ENCODE measurements around the gene COBL. TPM values are rescaled to one million over a fixed set of nuclear protein-coding genes. Genes with fewer than 3 reads are reported as not detected.

Gene COBL
- polyA plus RNA-seq, 1 donor (not counting 4 experiments of a cell fraction or from before 2014, with no cell fraction given) = 4.5 TPM

GRCh38 chr7:51242007-51242691 is 74.5 kb downstream of the COBL start:
- DNase-seq (ENCODE audit: low read depth, low spot score) = no peak
- Histone ChIP-seq H4K20me1 (ENCODE audit: control insufficient read depth, extremely low read depth, insufficient read depth, low read length) (no peaks in the 10 kb centered on the region), H3K27me3 (ENCODE audit: control insufficient read depth, extremely low read depth, insufficient read depth, low read length) (no peaks in the 10 kb centered on the region), H3K27ac (ENCODE audit: control insufficient read depth, insufficient read depth, low read length) (no peak overlapping the region), H3K4me2 (ENCODE audit: control insufficient read depth, extremely low read depth, insufficient read depth, low read depth, low read length) (no peak overlapping the region), H2AFZ (ENCODE audit: control insufficient read depth, low read length) (no peak overlapping the region), H3K9me3 (ENCODE audit: control insufficient read depth, low read depth, low read length) (no peaks in the 10 kb centered on the region), H3K4me1 (ENCODE audit: control insufficient read depth, extremely low read depth, insufficient read depth, low read length) (no peaks in the 10 kb centered on the region), H3K9ac (ENCODE audit: control insufficient read depth, extremely low read depth, insufficient read depth, low read length) (no peak overlapping the region), H3K36me3 (ENCODE audit: control insufficient read depth in 2 of 2, extremely low read depth in 1 of 2, insufficient read depth in 2 of 2, low read length in 2 of 2) (no peaks in the 10 kb centered on the region), H3K9me1 (ENCODE audit: control insufficient read depth, extremely low read depth, insufficient read depth, low read length) (no peaks in the 10 kb centered on the region), H3K79me2 (ENCODE audit: control insufficient read depth, insufficient read depth, low read length) (no peaks in the 10 kb centered on the region), H3K4me3 (ENCODE audit: control insufficient read depth in 2 of 3, extremely low read depth in 1 of 3, insufficient read depth in 2 of 3, low read depth in 1 of 3, low read length in 3 of 3) (no peak overlapping the region)
- dilution Hi-C loops (cut with MboI; ENCODE audit: extremely low pct_ligation_motif_present, low sequenced_read_pairs) = no loop called here
- no peak for FAIRE-seq
- no peak for TF ChIP-seq CTCF (optimal IDR thresholded peaks at IDR 0.05 in 1 of 3, IDR thresholded peaks at IDR 0.05 in 1 of 3, conservative IDR thresholded peaks at IDR 0.05 in 1 of 3; ENCODE audit: extremely low read depth in 1 of 3, insufficient read depth in 2 of 3, low read length in 3 of 3)
- no peak for TF ChIP-seq EZH2 (IDR thresholded peaks at IDR 0.05; ENCODE audit: low read length)

- no peak overlapping the region for H3K4me3 ChIP-seq (ENCODE audit: control insufficient read depth in 2 of 3, extremely low read depth in 1 of 3, insufficient read depth in 2 of 3, low read depth in 1 of 3, low read length in 3 of 3)
- H4K20me1 ChIP-seq (ENCODE audit: control insufficient read depth, extremely low read depth, insufficient read depth, low read length) = no peaks in the 10 kb centered on the region
- H3K27me3 ChIP-seq (ENCODE audit: control insufficient read depth, extremely low read depth, insufficient read depth, low read length) = no peaks in the 10 kb centered on the region
- dilution Hi-C loops (cut with MboI; ENCODE audit: extremely low pct_ligation_motif_present, low sequenced_read_pairs) = no loop called here
- H3K9me3 ChIP-seq (ENCODE audit: control insufficient read depth, low read depth, low read length) = no peaks in the 10 kb centered on the region
- H3K27ac ChIP-seq (ENCODE audit: control insufficient read depth, insufficient read depth, low read length) = no peak overlapping the region
- no peaks in the 10 kb centered on the region for H3K4me1 ChIP-seq (ENCODE audit: control insufficient read depth, extremely low read depth, insufficient read depth, low read length)
- no peak overlapping the region for H3K4me2 ChIP-seq (ENCODE audit: control insufficient read depth, extremely low read depth, insufficient read depth, low read depth, low read length)
- TF ChIP-seq EZH2 (IDR thresholded peaks at IDR 0.05; ENCODE audit: low read length) = no peak
- no peak for TF ChIP-seq CTCF (optimal IDR thresholded peaks at IDR 0.05 in 1 of 3, IDR thresholded peaks at IDR 0.05 in 1 of 3, conservative IDR thresholded peaks at IDR 0.05 in 1 of 3; ENCODE audit: extremely low read depth in 1 of 3, insufficient read depth in 2 of 3, low read length in 3 of 3)
- no peaks in the 10 kb centered on the region for H3K9me1 ChIP-seq (ENCODE audit: control insufficient read depth, extremely low read depth, insufficient read depth, low read length)
- H2AFZ ChIP-seq (ENCODE audit: control insufficient read depth, low read length) = no peak overlapping the region
- no peaks in the 10 kb centered on the region for H3K36me3 ChIP-seq (ENCODE audit: control insufficient read depth in 2 of 2, extremely low read depth in 1 of 2, insufficient read depth in 2 of 2, low read length in 2 of 2)
- no peak overlapping the region for H3K9ac ChIP-seq (ENCODE audit: control insufficient read depth, extremely low read depth, insufficient read depth, low read length)
- FAIRE-seq (no peak), DNase-seq (ENCODE audit: low read depth, low spot score) (no peak)
- H3K79me2 ChIP-seq (ENCODE audit: control insufficient read depth, insufficient read depth, low read length) = no peaks in the 10 kb centered on the region
These were observed 75.7 kb downstream of the COBL start for GRCh38 chr7:51240868-51241267.
